Stimulated activated CD4-positive, alpha-beta T cell treated with anti-CD3 and anti-CD28 coated beads, Interleukin-2, amount 100 ng/mL, for 4 hours (primary cell): ENCODE results near the gene PDCD2L.
"Not testable (repeated sequence)": the region's sequence is repeated elsewhere in the genome, so short reads cannot be mapped to it uniquely, and the experiment has no call there.

Experiments used
- DNase-seq: peaks from one replicate; pipeline ENCODE4 v3.0.0-alpha.2; 2020; ENCODE audit warnings: low read depth

The PDCD2L gene

DNA sequence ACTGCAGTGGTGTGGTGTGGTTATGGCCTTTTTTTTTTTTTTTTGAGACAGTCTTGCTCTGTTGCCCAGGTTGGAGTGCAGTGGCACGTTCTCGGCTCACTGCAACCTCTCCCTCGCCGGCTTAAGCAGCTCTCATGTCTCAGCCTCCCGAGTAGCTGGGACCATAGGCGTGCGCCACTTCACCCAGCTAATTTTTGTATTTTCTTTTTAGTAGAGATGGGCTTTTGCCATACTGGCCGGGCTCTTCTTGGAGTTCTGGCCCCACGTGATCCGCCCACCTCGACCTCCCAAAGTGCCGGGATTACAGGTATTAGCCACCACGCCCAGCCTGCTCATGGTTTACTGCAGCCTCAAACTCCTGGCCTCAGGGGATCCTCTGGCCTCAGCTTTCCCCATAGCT lies 7.0 kb downstream of the PDCD2L start:
- DNase-seq: no peak

DNA sequence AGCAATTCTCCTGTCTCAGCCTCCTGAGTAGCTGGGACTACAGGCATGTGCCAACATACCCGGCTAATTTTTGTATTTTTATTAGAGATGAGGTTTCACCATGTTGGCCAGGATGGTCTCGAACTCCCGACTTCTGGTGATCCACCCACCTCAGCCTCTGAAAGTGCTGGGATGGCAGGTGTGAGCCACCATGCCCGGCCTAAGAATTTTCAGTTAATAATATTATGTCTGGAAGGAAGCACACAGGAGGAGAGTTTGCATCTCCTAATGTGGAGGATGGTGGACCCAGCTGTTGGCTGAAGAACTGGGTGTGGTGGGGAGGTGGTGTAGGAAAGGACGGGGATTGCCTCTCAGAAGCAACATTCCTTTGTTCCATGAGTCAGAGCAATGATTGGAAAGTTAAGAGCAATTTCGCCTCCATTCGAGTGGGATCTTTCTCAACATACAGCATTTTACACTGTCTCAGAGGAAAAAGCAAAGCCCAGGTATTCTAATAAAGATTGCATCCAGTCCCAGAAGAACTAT lies 11.9 kb downstream of the PDCD2L start:
- no peak for DNase-seq

DNA sequence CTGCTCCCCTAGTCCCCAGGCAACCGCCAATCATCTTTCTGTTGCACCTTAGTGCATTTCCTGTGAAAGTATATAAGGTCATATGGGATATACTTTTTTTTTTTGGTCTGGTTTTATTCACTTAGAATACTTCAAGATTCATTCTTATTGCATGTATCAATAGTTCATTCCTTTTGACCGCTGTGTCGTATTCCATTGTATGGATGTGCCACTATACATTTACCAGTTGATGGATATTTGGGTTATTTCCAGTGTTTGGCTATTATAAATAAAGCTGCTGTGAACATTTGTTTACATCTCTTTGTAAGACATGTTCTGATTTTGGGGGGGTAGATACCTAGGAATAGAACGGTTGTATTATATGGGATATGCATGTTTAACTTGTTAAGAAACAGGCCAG lies 14.1 kb downstream of the PDCD2L start:
- DNase-seq: no peak

DNA sequence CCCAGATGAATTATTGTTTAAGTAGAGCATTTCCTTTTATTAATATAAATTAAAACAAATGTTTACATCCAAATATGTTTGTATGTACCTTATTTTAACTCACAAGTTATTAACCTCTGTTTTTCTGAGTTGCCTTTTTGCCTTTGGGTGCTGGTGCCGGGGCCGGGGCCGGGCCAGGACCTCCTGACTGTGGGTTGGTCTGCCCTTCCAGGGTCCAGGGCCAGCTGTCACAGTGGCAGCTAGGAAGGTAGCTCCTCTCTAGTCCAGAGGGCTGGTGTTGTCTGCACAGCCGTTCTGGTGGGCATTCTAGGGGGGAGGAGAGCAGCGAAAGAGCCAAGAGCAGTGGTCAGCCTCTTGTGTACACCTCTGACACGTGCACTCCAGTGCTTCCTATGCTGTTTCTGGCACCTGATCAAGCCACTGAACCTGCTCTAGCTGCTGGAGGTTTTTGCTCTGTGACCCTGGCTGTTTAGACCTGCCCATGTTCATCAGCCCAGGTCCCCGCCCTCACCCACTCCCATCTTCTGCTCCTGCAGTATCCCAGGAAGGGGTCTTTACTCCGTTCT lies 22.0 kb downstream of the PDCD2L start:
- DNase-seq: no peak

DNA sequence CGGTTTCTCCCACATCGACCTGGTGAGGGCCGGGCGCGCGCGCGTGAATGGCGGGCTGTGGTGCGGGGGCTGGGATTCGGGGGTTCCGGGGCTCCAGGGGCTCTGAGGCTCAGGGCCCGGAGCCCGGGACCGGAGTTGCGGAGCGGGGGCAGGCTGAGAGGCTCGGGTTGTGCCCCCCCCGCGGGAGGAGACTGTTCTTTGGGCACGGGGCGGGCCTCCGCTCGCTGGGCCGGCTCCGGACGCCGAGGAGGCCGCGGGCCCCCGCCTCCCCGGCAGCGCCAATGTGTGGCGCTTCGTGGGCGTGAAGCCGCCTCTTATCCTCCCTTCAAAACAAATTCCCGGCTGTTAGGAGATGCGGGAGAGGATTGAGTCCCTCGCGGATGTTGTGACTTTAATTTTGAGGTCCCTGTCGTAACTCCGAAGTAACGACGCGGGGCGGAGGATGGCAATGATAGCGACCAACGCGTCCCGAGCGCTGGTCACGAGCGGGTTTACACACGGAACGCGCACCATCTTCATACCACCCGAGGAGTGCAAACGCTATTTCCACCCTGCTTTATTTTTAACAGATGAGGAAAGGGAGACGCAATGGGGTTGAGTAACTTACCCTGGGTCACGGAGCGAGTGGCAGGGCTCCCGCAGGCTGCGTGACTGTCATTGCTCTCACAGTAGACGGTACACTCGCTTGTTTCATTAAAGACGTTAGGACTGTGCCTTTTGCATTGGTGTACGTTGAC lies 24.5 kb downstream of the PDCD2L start:
- peak; percentile 3 for DNase-seq

DNA sequence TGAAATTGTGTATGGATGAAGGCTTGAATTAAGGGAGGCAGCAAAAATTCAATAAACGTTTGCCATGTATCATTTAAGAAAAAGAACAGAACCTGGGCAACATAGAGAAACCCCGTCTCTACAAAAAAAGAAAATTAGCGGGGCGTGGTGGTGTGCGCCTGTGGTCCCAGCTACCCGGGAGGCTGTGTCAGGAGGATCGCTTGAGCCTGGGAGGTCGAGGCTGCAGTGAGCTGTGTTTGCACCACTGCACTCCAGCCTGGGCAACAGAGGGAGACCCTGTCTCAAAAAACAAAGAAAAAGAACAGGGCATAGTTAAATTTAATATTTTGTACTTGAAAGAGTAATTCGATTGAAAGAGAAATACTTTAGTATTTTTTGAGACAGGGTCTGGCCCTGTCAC lies 25.4 kb downstream of the PDCD2L start:
- DNase-seq: no peak

DNA sequence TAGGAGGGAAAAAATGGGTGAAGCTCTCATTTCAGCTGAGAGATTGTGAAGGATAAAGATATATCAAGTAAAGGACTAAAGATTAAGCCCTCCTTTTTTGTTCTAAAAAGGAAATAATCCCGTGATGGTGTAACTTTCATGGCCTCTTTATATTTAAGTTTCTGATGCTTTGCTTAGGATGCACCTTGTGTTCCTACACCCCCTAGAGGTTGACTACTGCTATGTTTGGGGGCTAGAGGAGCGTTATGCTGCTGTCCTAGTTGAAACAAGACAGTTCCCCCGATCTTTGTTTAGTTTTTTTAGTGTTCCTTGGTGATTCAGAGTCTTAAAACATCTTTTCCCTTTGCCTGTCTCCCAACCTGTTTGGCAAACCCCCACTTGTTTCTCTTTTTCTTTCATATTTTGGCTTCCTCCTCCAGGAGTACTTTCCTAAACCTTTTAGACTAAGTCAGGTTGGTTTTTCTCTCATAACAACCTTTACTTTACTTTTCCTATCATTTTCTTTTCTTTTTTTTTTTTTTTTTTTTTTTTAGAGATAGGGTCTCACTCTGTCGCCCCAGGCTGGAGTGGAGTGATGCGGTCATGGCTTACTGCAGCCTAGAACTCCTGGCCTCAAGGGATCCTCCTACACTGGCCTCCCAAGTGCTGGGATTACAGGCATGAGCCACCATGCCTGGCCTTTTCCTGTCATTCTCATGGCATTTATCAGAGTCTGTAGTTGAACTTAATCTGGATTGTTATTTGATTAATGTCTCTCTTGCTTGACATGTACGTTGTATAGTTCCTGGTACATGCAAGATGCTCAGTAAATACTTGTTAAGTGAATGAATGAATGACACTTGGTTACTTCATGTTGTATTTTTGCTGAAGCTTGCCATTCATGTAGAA lies 26.8 kb downstream of the PDCD2L start:
- peak; percentile 23 for DNase-seq

DNA sequence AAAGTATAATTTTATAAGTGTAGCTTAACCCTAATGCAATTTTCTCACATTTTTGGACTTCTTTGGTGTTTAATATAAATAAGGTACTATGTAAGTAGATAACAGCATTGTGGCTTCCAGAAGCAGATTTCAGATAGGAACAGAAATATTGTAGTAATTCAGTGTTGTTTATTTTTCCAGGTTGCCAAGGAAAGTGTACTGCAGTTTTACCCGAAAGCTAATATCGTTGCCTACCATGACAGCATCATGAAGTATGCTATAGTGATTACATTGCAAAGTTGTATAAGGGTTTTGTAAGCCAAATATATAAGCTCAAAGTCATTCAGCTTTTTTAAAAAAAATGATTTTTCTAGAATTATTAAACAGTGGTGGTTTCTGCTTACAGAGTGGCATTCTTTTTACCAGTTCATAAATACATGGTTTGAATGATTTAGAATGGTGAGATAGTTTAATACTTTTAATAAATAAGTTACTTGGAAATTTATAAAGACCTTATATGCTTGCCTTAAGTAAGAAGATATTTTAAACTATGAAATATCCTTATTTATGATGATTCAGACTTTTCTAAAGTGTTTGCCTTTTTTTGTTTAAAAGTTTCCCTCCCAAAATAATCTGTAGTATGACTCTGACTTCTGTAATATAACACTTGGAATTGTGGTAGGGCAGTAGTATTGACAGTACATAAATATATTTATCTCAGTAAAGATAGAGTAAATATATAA lies 27.6 kb downstream of the PDCD2L start:
- no peak for DNase-seq

DNA sequence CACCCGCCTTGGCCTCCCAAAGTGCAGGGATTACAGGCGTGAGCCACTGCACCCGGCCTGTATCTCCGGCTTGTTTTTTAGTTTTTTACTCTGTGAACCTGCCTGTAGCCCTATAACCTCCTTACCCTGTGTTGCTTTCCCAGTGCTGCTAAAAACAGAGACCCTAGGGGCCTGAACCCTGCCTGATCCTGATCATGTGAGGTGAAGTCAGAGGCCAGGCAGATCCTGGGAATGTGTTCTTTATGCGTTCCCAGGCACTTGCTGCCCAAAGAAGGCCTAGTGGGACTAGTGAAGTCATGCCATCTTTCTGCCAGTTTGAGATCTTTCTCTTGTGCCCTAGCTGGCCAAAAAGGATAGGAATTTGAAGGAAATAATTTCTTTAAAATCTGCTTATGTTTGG lies 28.6 kb downstream of the PDCD2L start:
- no peak for DNase-seq

DNA sequence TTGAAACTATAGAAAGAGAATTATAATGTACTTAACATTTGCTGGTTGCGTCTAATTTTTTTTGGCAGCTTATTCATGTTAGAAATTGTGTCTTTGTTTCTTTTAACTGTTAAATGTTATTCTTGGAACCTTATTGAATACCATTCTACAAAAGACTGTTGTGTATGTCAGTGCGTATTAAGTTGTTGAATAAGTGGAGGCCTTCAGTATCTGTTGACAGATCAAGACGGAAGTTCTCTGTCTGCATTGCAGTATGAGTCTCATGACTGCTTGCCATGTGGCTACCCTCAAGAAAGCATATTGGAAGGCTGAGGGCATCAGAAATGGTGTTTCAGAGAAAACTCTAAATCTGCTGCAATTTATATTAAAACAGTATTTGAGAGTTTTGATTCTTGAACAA lies 32.5 kb downstream of the PDCD2L start:
- DNase-seq: no peak

DNA sequence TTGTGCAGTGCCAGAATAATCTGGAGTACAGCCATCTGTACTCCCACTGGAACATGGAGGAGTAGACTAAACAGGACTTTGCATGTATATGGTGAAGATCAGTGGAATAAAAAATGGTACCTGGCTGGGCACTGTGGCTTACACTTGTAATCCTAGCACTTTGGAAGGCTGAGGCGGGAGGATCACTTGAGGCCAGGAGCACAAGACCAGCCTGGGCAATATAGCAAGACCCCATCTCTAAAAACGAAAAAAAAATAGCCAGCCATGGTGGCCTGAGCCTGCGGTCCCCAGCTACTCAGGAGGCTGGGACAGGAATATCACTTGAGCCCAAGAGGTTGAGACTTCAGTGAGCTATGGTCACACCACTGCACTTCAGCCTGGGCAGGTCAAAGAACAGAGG lies 44.0 kb downstream of the PDCD2L start:
- DNase-seq: no peak

DNA sequence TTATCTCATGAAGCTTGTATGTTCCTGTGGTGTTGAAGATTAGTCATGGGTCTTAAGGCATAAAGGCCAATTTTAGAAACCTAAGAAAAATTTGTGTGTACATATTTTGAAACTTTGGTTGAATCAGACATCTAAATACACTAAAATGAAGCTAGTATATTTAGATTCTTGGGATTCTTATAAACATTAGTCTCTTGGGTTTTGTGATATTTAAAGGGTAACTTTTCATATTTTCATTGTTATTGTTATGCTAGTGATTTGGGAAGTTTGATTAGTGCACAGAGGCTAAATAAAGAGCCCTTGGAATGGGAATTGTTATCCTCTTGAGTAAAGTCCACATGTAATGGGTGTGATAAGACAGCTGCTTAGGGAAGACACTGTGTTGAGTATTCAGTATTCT lies 48.5 kb downstream of the PDCD2L start:
- no peak for DNase-seq

DNA sequence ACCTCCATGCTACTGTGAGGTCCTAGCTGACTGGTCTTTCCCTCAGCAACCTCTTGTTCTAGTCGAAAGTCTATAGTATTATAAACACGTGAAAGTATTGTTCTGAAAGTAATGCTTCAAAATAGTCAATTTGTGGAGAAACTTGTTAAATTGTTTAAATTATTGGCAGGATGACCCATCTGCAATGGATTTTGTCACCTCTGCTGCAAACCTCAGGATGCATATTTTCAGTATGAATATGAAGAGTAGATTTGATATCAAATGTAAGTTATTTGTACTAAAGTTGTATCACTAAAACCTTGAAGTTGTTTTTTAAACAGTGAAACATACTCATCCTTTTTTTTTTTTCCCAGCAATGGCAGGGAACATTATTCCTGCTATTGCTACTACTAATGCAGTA lies 49.9 kb downstream of the PDCD2L start:
- no peak for DNase-seq

DNA sequence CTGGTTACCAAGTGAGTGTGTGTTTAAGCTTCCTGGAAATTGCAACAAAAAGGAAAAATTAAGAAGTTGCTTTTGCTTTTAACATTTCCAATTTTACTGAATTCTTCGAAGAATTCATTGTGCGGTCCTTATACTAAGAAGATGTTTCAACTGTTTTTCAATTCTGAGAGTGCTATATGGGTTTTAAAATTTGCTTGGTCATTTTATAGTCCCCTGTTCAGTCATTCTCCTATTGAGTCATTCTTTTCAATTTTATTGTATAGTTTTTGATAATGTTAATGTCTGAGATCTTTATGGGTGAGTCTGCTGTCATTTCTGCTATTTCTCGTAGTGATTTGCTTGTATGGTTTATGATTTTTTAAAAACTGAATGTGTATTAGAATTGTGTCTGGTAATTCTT lies 50.5 kb downstream of the PDCD2L start:
- no peak for DNase-seq

DNA sequence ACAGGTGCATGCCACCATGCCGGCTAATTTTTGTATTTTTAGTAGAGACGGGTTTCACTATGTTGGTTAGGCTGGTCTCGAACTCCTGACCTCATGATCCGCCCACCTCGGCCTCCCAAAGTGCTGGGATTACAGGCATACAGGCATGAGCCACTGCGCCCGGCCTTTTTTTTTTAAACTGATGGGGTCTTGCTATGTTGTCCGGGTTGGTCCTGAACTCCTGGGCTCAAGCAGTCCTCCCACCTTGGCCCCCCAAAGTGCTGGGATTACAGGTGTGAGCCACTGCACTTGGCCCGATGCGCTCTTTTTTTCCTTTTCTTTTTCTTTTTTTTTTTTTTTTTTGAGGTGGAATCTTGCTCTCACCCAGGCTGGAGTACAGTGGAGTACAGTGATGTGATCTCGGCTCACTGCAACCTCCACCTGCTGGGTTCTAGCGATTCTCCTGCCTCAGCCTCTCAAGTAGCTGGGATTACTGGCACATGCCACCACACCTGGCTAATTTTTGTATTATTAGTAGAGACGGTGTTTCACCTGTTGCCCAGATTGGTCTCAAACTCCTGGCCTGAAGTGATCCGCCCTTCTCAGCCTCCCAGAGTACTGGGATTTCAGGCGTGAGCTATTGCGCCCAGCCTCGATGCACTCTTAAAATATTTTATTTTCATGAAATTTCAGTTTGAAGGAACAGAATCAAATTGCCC lies 51.7 kb downstream of the PDCD2L start:
- DNase-seq: not testable (repeated sequence)

DNA sequence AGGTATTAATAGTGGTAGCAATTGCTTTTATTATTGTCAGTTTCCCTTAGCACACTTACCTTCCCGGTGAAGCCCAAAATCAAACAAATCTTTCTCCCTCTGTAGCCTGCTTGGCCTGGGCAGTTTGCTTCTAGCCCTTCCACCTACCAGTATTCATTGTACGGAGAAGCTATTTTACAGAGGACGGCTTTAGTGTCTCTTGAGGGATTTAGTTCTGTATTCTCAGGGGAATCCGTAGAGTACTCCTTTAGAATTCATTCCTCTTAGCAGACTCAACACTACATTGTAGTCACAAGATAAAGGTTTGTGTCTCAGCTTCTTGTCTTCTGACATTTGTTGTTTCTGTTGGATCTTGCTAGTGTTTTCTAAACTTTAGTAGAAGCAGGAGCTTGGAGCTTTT lies 53.2 kb downstream of the PDCD2L start:
- DNase-seq: no peak

DNA sequence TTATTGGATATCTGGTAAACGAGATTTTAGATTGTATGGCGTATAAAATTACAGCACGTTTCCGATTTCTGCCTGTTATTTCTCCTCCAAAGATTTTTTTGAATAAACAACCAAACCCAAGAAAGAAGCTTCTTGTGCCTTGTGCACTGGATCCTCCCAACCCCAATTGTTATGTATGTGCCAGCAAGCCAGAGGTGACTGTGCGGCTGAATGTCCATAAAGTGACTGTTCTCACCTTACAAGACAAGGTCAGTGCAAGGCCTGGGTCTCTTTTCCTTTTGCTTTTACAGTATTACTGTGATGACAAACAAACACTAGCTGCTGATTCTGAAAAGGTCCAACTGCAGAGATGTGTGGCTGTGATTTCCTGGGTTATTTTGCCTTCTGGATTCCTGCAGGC lies 54.5 kb downstream of the PDCD2L start:
- no peak for DNase-seq

DNA sequence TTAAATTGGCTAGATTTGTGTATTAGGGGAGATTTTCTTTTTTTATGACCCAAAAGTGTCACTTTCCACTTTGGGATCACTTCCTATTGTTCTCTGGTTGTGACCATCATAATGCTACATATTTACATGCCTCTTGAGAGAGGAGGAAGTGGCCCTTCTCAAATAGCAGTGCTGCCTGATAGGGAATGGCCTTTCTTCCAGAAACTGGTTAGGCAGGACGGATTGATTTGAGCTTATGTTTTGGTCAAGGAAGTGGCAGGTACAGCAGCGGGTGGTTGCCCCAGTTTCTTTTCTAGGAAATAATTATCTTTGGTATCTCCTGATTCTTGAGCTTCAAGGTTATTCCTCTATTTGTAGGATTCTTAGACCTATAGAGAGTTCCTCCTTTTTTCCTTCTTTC lies 55.4 kb downstream of the PDCD2L start:
- DNase-seq: no peak

DNA sequence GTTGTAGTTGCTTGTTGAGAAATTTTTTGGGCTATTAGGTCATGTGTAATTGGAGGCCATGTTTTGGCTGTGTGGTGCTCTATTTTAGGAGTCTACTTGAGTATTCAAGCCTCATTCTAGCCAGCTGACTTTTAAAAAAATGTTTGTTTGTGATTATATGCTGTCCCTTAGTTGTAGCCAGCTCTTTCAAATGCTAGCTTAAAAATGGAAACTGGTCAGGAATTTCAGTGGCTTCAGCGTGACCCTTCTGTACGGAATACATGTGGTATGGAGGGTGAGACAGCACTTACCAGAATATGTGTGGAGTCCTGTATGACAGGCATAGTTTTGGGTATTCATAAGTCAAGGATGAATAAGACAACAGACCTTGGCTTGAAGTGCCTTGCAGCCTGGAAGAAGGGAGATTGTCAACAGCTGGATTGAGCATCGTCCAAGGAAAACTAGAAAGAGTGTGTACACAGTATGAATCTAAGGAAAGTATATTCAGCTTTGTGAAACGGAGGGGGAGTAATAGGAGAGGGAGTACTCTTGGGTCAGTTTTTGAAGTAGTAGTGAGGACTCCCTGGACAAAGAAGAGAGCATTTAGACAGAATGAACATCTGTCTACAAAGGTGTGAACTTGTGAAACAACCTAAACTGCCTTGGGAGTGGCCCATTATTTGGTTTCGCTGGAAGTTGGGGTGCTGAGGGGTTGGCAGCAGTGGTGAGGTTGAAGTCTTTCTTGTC lies 57.3 kb downstream of the PDCD2L start:
- DNase-seq: no peak

DNA sequence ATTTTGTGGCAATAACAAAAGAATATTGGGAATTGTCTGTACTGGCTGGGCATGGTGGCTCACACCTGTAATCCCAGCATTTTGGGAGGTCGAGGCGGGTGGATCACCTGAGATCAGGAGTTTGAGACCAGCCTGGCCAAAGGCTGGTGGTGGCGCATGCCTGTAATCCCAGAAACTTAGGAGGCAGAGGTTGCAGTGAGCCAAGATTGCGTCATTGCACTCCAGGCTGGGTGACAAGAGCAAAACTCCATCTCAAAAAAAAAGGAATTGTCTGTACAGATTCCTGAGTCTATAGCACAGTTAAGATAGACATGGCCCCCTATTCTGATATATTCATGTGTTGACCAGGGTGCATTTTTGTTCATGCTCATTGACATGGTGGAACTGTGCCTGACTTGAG lies 60.6 kb downstream of the PDCD2L start:
- not testable (repeated sequence) for DNase-seq

DNA sequence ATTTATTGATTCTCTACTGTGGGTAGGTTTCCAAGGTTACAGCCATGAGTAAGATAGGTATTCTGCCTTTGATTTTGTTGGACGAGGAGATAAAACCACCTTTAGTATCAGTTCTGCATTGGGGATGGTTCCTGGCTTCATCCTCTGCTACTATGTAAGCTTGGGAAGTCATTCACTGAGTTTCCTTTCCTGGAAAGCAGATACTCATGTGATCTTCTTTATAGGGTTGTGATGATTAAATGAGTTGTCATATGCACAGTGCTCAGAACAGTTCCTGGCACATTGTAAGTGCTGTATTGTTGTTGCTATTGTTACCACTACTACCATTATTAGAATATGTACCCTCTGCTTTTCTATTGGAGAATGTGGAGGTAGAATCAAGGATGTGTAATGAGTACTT lies 64.2 kb downstream of the PDCD2L start:
- DNase-seq: no peak
